Right lobe of liver (tissue), 6 donors: ENCODE measurements around the gene NT5C1B. TPM values are rescaled to one million over a fixed set of nuclear protein-coding genes. Genes with fewer than 3 reads are reported as not detected.

Experiments used
- ATAC-seq, 4 donors: fragments of 200-7000 bp; cut with Tn5 transposase; one replicate each; pipeline ENCODE4 v1.9.1; 2020; ENCODE audit warnings: mild to moderate bottlenecking in 4 of 4, moderate library complexity in 4 of 4
- DNase-seq, 3 donors: peaks; one replicate each; pipeline ENCODE4 v3.0.0-alpha.2; 2020
- H3K27ac ChIP-seq, 3 donors: fragments of 200-600 bp; one replicate each; pipeline ENCODE4 v1.8.0; 2022
- H3K27me3 ChIP-seq, 2 donors: fragments of 200-600 bp; one replicate each; pipeline ENCODE4 v1.8.0; 2022
- H3K36me3 ChIP-seq, 4 donors: fragments of 200-600 bp; sonication (generic) in 1 of 4; one replicate each; pipeline versions ENCODE4 v1.5.1 to v1.8.0; 2017 to 2022; ENCODE audit warnings: control low read depth in 1 of 4
- H3K4me1 ChIP-seq, 4 donors: fragments of 200-600 bp; sonication (generic) in 1 of 4; one replicate each; pipeline versions ENCODE4 v1.5.1 to v1.8.0; 2017 to 2022; ENCODE audit warnings: control low read depth in 1 of 4
- H3K4me3 ChIP-seq, 3 donors: fragments of 200-600 bp; one replicate each; pipeline ENCODE4 v1.8.0; 2022
- H3K9me3 ChIP-seq, 4 donors: fragments of 200-600 bp; sonication (generic) in 1 of 4; one replicate each; pipeline versions ENCODE4 v1.5.1 to v1.8.0; 2017 to 2022; ENCODE audit warnings: control low read depth in 1 of 4
- CTCF ChIP-seq, 4 donors: fragments of 200-600 bp in 3 of 4; fragments of 450-650 bp in 1 of 4; IDR thresholded peaks; one replicate each; pipeline versions ENCODE4 v1.5.1 to v1.8.0; 2016 to 2022; ENCODE audit warnings: antibody characterized with exemption in 4 of 4, mild to moderate bottlenecking in 2 of 4
- POLR2A ChIP-seq: fragments of 450-650 bp; IDR thresholded peaks from one replicate; pipeline ENCODE4 v1.6.1; 2017; ENCODE audit warnings: antibody characterized with exemption, mild to moderate bottlenecking
- WGBS: methylation state at CpG from one replicate; pipeline ENCODE4 v1.1.6; 2018; ENCODE audit warnings: low coverage, low lambda C conversion rate; ENCODE audit not compliant: insufficient coverage; ENCODE audit errors: missing lambda C conversion rate; 5-methylcytosine and 5-hydroxymethylcytosine counted together
- intact Hi-C, 2 donors: fragments of 100-400 bp; cut with DNase I; formaldehyde crosslinking; loops; one replicate each; pipeline versions ENCODE4 v1.11.2 to v1.14.1; 2022
- total RNA-seq, 6 experiments: library from RNA; depleted of rRNA in 2 of 6; stranded (reverse); fragments of >200 nt in 2 of 6; fragmentation: NEBNext Ultra II Directional in 3 of 6; extraction: Animal tissue kit (Norgen Biotek cat#: 25700) in 3 of 6; gene quantifications; one replicate each; pipeline versions ENCODE4 v1.1.0 to v1.2.4, GENCODE V29; 2016 to 2023
- donor health status: DM: no; HTN: yes; CAD: no.
- donor health status: DM: no; HTN: no; CAD: no.
- donor health status: DM: no; HTN: no; CAD: no.
- donor health status: DM: no; HTN: yes; CAD: no.
- donor health status: DM: no; HTN: yes; CAD: no.

NT5C1B gene
- total RNA-seq, 6 experiments from 2014 or later = not detected

- intact Hi-C loops = no loop called here
- TF ChIP-seq CTCF (IDR thresholded peaks at IDR 0.05) (no peak), POLR2A (no peak)
- WGBS = 93% methylated on average over 3 of the region's 32 CpGs
Measured at GRCh38 chr2:18584608-18584954, 4.8 kb downstream of the NT5C1B start.

GRCh38 chr2:18583905-18584607 is 5.3 kb downstream of the NT5C1B start:
- no peak overlapping the region for H3K27ac ChIP-seq
- DNase-seq (no peak), ATAC-seq (no peak)
- H3K27me3 ChIP-seq = no peaks in the 10 kb centered on the region
- TF ChIP-seq CTCF (IDR thresholded peaks at IDR 0.05) (no peak), POLR2A (no peak)
- intact Hi-C loops = no loop called here
- 93% methylated on average over 6 of the region's 37 CpGs for WGBS
- no peaks in the 10 kb centered on the region for H3K36me3 ChIP-seq
- no peaks in the 10 kb centered on the region for H3K9me3 ChIP-seq
- no peak overlapping the region for H3K4me3 ChIP-seq
- H3K4me1 ChIP-seq = no peaks in the 10 kb centered on the region

More at GRCh38 chr2:18584608-18584954, 4.8 kb downstream of the NT5C1B start:
- Histone ChIP-seq H3K27ac (no peak overlapping the region), H3K9me3 (no peaks in the 10 kb centered on the region), H3K4me1 (no peaks in the 10 kb centered on the region), H3K4me3 (no peak overlapping the region), H3K27me3 (no peaks in the 10 kb centered on the region), H3K36me3 (no peaks in the 10 kb centered on the region)
- ATAC-seq (no peak), DNase-seq (no peak)

- no peak overlapping the region for H3K27ac ChIP-seq
- no peaks in the 10 kb centered on the region for H3K9me3 ChIP-seq
- no peak overlapping the region for H3K4me3 ChIP-seq
- intact Hi-C loops = no loop called here
- H3K27me3 ChIP-seq = no peaks in the 10 kb centered on the region
- H3K36me3 ChIP-seq = no peaks in the 10 kb centered on the region
- TF ChIP-seq POLR2A = no peak
- no peak for TF ChIP-seq CTCF (IDR thresholded peaks at IDR 0.05)
- H3K4me1 ChIP-seq = no peaks in the 10 kb centered on the region
- 96% methylated on average over 3 of the region's 3 CpGs for WGBS
- DNase-seq = no peak
- no peak for ATAC-seq
Measured at GRCh38 chr2:18580606-18581005, 8.8 kb downstream of the NT5C1B start.

- Histone ChIP-seq H3K27ac (no peak overlapping the region), H3K27me3 (no peaks in the 10 kb centered on the region)
- intact Hi-C loops = no loop called here
Measured at GRCh38 chr2:18578033-18578432, 11.3 kb downstream of the NT5C1B start.

More at GRCh38 chr2:18578033-18578432, 11.3 kb downstream of the NT5C1B start:
- H3K4me3 ChIP-seq = no peak overlapping the region
- no peaks in the 10 kb centered on the region for H3K36me3 ChIP-seq
- TF ChIP-seq POLR2A = no peak
- no peak for TF ChIP-seq CTCF (IDR thresholded peaks at IDR 0.05)
- H3K4me1 ChIP-seq = no peaks in the 10 kb centered on the region
- H3K9me3 ChIP-seq = no peaks in the 10 kb centered on the region
- no peak for ATAC-seq
- no peak for DNase-seq
